ENCODE results near the gene GREB1.
"Not testable (repeated sequence)": the region's sequence is repeated elsewhere in the genome, so short reads cannot be mapped to it uniquely, and the experiment has no call there.

The GREB1 gene

GRCh38 chr2:11655495-11655894 lies 121.7 kb downstream of the GREB1 start:
- Histone ChIP-seq H3K9me3 (ENCODE audit: control insufficient read depth in 1 of 2, low read length in 2 of 2) (no peaks in the 10 kb centered on the region), H3K4me1 (ENCODE audit: control insufficient read depth in 1 of 2, insufficient read depth in 2 of 2, low read length in 2 of 2) (no peaks in the 10 kb centered on the region), H3K27ac (ENCODE audit: low read length) (no peak overlapping the region), H3K4me3 (ENCODE audit: low read depth in 1 of 2, low read length in 2 of 2) (no peak overlapping the region), H3K36me3 (ENCODE audit: control insufficient read depth in 1 of 2, insufficient read depth in 2 of 2, low read length in 2 of 2) (no peaks in the 10 kb centered on the region), H3K27me3 (ENCODE audit: low read depth, low read length) (no peaks in the 10 kb centered on the region)

DNA sequence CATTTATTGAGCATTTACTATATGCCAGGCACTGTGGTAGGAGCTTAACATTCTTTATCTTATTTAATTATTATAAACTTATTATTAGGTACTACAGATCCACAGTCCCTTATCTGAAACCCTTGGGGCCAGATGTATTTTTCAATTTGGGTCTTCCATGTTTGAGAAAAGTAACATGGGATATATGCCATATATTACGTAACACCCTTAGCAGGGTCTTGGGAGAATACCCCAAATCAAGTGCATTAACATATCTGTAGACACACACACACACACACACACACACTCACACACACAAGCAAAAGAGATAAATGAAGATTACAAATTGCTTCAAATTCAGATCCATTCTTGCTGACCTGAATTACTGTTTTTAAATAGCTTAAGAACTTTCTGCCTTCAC lies 122.4 kb downstream of the GREB1 start:
- no peak overlapping the region for H3K27ac ChIP-seq (ENCODE audit: low read length)
- no peaks in the 10 kb centered on the region for H3K36me3 ChIP-seq (ENCODE audit: control insufficient read depth in 1 of 2, insufficient read depth in 2 of 2, low read length in 2 of 2)
- no peaks in the 10 kb centered on the region for H3K9me3 ChIP-seq (ENCODE audit: control insufficient read depth in 1 of 2, low read length in 2 of 2)
- no peaks in the 10 kb centered on the region for H3K4me1 ChIP-seq (ENCODE audit: control insufficient read depth in 1 of 2, insufficient read depth in 2 of 2, low read length in 2 of 2)
- no peaks in the 10 kb centered on the region for H3K27me3 ChIP-seq (ENCODE audit: low read depth, low read length)
- H3K4me3 ChIP-seq (ENCODE audit: low read depth in 1 of 2, low read length in 2 of 2) = no peak overlapping the region

DNA sequence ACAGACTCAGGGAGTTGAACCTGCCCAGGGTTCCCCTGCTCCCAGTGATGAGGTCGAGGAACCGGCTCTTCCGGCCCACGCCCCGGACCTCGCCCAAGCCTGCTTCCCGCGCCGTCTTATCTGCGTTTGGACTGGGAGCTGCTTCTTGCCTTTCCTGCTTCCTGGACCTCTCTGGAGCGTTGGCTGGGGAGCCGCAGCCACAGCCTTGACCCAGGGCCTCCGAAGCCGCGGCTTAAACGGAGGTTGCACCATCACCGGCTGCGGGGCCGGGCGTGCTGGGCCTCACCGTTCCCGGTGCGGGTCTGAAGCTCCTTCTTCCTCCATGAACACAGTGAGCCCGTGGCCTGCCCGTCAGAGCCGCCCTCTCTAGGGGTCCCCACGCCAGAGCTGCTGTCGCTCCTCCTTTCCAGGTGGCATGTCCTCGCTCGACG lies 122.8 kb downstream of the GREB1 start:
- H3K27me3 ChIP-seq (ENCODE audit: low read depth, low read length) = no peaks in the 10 kb centered on the region
- H3K4me1 ChIP-seq (ENCODE audit: control insufficient read depth in 1 of 2, insufficient read depth in 2 of 2, low read length in 2 of 2) = no peaks in the 10 kb centered on the region
- H3K27ac ChIP-seq (ENCODE audit: low read length) = no peak overlapping the region
- no peak overlapping the region for H3K4me3 ChIP-seq (ENCODE audit: low read depth in 1 of 2, low read length in 2 of 2)
- H3K36me3 ChIP-seq (ENCODE audit: control insufficient read depth in 1 of 2, insufficient read depth in 2 of 2, low read length in 2 of 2) = no peaks in the 10 kb centered on the region
- H3K9me3 ChIP-seq (ENCODE audit: control insufficient read depth in 1 of 2, low read length in 2 of 2) = no peaks in the 10 kb centered on the region

DNA sequence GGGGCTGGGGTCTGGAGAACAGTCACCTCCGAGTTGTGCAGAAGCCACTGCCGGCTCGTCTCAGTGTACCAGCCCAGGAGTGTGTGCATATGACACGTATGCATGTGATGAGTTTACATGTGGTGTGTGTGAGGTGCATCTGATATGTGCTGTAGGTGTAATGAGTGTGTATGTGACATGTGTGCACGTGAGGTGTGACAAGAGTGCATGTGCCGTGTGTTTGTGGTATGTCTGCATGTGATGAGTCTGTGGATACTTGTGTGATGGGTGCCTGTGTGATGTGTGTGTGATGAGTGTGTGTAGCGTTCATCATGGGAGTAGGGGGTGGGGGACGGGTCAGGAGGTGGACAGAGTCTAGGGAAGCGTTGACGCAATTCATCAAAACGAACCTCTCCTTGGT lies 123.3 kb downstream of the GREB1 start:
- no peak overlapping the region for H3K4me3 ChIP-seq (ENCODE audit: low read depth in 1 of 2, low read length in 2 of 2)
- no peak overlapping the region for H3K27ac ChIP-seq (ENCODE audit: low read length)
- H3K27me3 ChIP-seq (ENCODE audit: low read depth, low read length) = no peaks in the 10 kb centered on the region
- no peaks in the 10 kb centered on the region for H3K4me1 ChIP-seq (ENCODE audit: control insufficient read depth in 1 of 2, insufficient read depth in 2 of 2, low read length in 2 of 2)
- no peaks in the 10 kb centered on the region for H3K9me3 ChIP-seq (ENCODE audit: control insufficient read depth in 1 of 2, low read length in 2 of 2)
- no peaks in the 10 kb centered on the region for H3K36me3 ChIP-seq (ENCODE audit: control insufficient read depth in 1 of 2, insufficient read depth in 2 of 2, low read length in 2 of 2)

DNA sequence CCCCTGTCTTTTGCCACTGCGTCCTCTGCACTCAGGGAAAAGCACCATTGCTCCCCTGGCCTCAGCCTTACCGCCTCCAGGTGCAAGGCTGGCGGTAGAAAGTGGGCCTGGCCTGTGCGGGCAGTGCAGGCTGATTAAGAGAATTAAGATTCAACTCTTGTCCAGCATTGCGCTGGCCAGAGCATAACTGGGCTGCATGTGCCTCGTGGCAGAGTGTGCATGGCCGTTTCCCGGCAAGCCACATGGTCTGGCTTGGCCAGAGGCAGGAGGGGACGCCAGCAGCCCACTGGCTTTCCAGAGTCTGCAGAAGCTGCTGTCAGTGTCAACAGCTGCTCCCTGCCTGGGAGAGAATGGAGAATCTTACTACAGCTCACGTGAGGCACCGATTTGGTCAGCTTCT lies 123.8 kb downstream of the GREB1 start:
- Histone ChIP-seq H3K36me3 (ENCODE audit: control insufficient read depth in 1 of 2, insufficient read depth in 2 of 2, low read length in 2 of 2) (no peaks in the 10 kb centered on the region), H3K4me3 (ENCODE audit: low read depth in 1 of 2, low read length in 2 of 2) (no peak overlapping the region), H3K4me1 (ENCODE audit: control insufficient read depth in 1 of 2, insufficient read depth in 2 of 2, low read length in 2 of 2) (no peaks in the 10 kb centered on the region), H3K27me3 (ENCODE audit: low read depth, low read length) (no peaks in the 10 kb centered on the region), H3K9me3 (ENCODE audit: control insufficient read depth in 1 of 2, low read length in 2 of 2) (no peaks in the 10 kb centered on the region), H3K27ac (ENCODE audit: low read length) (no peak overlapping the region)

DNA sequence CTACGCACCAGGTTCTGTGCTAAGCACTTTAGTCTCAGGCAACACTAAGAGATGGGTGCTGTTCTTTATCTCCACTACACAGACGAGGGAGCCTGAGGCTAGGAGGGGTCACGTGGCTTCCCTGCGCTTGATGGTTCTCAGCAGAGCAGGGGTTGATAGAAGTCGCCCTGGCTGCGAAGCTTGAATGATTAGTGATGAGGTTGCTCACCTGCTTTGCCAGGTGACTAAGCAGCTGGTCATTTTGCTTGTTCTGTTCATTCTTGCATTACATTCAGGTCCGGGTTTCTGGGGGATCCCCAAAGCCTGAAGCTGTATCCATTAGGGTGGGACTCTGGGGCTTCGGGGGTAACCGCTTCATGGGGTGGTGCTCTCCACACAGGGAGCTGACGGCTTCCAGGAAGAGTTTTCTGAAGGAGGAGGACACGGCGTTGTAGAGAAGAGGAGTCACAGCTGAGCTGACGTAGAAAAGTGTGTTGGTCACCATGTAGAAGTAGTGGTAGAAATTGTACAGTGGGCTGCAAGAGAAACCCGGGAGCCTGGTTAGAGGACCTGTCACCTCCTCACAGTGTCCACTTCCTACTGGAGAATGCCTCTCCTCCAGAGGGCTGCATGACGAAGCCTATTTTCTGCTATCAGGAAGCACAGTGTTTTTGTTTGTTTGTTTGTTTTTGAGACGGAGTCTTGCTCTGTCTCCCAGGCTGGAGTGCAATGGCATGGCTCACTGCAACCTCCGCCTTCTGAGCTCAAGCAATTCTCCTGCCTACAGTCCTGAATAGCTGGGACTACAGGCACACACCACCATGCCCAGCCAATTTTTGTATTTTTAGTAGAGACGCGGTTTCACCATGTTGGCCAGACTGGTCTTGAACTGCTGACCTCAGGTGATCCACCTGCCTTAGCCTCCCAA lies 124.6 kb downstream of the GREB1 start:
- Histone ChIP-seq H3K9me3 (ENCODE audit: control insufficient read depth in 1 of 2, low read length in 2 of 2) (no peaks in the 10 kb centered on the region), H3K27ac (ENCODE audit: low read length) (no peak overlapping the region), H3K27me3 (ENCODE audit: low read depth, low read length) (no peaks in the 10 kb centered on the region), H3K36me3 (ENCODE audit: control insufficient read depth in 1 of 2, insufficient read depth in 2 of 2, low read length in 2 of 2) (no peaks in the 10 kb centered on the region), H3K4me3 (ENCODE audit: low read depth in 1 of 2, low read length in 2 of 2) (no peak overlapping the region), H3K4me1 (ENCODE audit: control insufficient read depth in 1 of 2, insufficient read depth in 2 of 2, low read length in 2 of 2) (no peaks in the 10 kb centered on the region)

GRCh38 chr2:11659115-11659475 lies 125.2 kb downstream of the GREB1 start:
- H3K36me3 ChIP-seq (ENCODE audit: control insufficient read depth in 1 of 2, insufficient read depth in 2 of 2, low read length in 2 of 2) = no peaks in the 10 kb centered on the region
- H3K4me1 ChIP-seq (ENCODE audit: control insufficient read depth in 1 of 2, insufficient read depth in 2 of 2, low read length in 2 of 2) = no peaks in the 10 kb centered on the region
- H3K9me3 ChIP-seq (ENCODE audit: control insufficient read depth in 1 of 2, low read length in 2 of 2) = no peaks in the 10 kb centered on the region
- no peak overlapping the region for H3K27ac ChIP-seq (ENCODE audit: low read length)
- H3K27me3 ChIP-seq (ENCODE audit: low read depth, low read length) = no peaks in the 10 kb centered on the region
- H3K4me3 ChIP-seq (ENCODE audit: low read depth in 1 of 2, low read length in 2 of 2) = no peak overlapping the region

DNA sequence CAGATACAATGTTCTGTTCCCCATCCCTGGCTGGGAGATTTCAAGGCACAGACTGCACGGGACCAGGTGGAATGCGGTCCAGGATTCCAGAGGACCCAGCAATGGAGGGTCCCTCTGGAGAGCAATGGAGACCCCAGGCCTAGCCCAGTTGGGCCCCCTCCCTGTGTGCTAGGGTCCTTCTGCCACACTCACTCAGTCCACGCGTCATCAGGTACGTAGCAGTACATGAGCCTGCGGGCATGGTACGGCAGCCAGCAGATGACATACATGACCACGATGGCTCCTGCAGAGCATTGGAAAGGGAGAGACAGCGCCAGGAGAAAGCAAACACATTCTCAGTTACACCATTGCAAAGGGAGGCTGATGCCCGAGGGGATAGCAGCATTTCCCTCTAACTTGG lies 126.0 kb downstream of the GREB1 start:
- no peak overlapping the region for H3K4me3 ChIP-seq (ENCODE audit: low read depth in 1 of 2, low read length in 2 of 2)
- H3K27me3 ChIP-seq (ENCODE audit: low read depth, low read length) = no peaks in the 10 kb centered on the region
- no peak overlapping the region for H3K27ac ChIP-seq (ENCODE audit: low read length)
- H3K36me3 ChIP-seq (ENCODE audit: control insufficient read depth in 1 of 2, insufficient read depth in 2 of 2, low read length in 2 of 2) = no peaks in the 10 kb centered on the region
- no peaks in the 10 kb centered on the region for H3K9me3 ChIP-seq (ENCODE audit: control insufficient read depth in 1 of 2, low read length in 2 of 2)
- H3K4me1 ChIP-seq (ENCODE audit: control insufficient read depth in 1 of 2, insufficient read depth in 2 of 2, low read length in 2 of 2) = no peaks in the 10 kb centered on the region

DNA sequence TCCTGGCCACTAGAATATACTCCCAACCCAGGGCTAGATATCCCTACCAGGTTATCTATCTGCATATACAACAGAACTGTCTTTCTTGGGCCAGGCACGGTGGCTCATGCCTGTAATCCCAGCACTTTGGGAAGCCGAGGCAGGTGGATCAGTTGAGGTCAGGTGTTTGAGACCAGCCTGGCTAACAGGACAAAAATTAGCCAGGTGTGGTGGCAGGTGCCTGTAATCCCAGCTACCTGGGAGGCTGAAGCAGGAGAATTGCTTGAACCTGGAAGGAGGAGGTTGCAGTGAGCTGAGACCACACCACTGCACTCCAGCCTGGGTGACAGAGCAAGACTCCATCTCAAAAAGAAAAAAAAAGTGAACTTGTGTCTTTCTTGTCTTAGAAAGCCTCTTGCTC lies 126.6 kb downstream of the GREB1 start:
- not testable (repeated sequence) for H3K9me3 ChIP-seq (ENCODE audit: control insufficient read depth in 1 of 2, low read length in 2 of 2); H3K4me1 ChIP-seq (ENCODE audit: control insufficient read depth in 1 of 2, insufficient read depth in 2 of 2, low read length in 2 of 2); H3K27ac ChIP-seq (ENCODE audit: low read length); H3K4me3 ChIP-seq (ENCODE audit: low read depth in 1 of 2, low read length in 2 of 2); H3K27me3 ChIP-seq (ENCODE audit: low read depth, low read length); H3K36me3 ChIP-seq (ENCODE audit: control insufficient read depth in 1 of 2, insufficient read depth in 2 of 2, low read length in 2 of 2)

GRCh38 chr2:11661891-11662435 lies 128.1 kb downstream of the GREB1 start:
- Histone ChIP-seq H3K9me3 (ENCODE audit: control insufficient read depth in 1 of 2, low read length in 2 of 2) (no peaks in the 10 kb centered on the region), H3K27ac (ENCODE audit: low read length) (no peak overlapping the region), H3K27me3 (ENCODE audit: low read depth, low read length) (no peaks in the 10 kb centered on the region), H3K4me3 (ENCODE audit: low read depth in 1 of 2, low read length in 2 of 2) (no peak overlapping the region), H3K4me1 (ENCODE audit: control insufficient read depth in 1 of 2, insufficient read depth in 2 of 2, low read length in 2 of 2) (no peaks in the 10 kb centered on the region), H3K36me3 (ENCODE audit: control insufficient read depth in 1 of 2, insufficient read depth in 2 of 2, low read length in 2 of 2) (no peaks in the 10 kb centered on the region)

GRCh38 chr2:11662882-11663281 lies 129.0 kb downstream of the GREB1 start:
- H3K27ac ChIP-seq (ENCODE audit: low read length) = no peak overlapping the region
- no peaks in the 10 kb centered on the region for H3K36me3 ChIP-seq (ENCODE audit: control insufficient read depth in 1 of 2, insufficient read depth in 2 of 2, low read length in 2 of 2)
- H3K4me1 ChIP-seq (ENCODE audit: control insufficient read depth in 1 of 2, insufficient read depth in 2 of 2, low read length in 2 of 2) = no peaks in the 10 kb centered on the region
- H3K27me3 ChIP-seq (ENCODE audit: low read depth, low read length) = no peaks in the 10 kb centered on the region
- H3K9me3 ChIP-seq (ENCODE audit: control insufficient read depth in 1 of 2, low read length in 2 of 2) = no peaks in the 10 kb centered on the region
- no peak overlapping the region for H3K4me3 ChIP-seq (ENCODE audit: low read depth in 1 of 2, low read length in 2 of 2)

DNA sequence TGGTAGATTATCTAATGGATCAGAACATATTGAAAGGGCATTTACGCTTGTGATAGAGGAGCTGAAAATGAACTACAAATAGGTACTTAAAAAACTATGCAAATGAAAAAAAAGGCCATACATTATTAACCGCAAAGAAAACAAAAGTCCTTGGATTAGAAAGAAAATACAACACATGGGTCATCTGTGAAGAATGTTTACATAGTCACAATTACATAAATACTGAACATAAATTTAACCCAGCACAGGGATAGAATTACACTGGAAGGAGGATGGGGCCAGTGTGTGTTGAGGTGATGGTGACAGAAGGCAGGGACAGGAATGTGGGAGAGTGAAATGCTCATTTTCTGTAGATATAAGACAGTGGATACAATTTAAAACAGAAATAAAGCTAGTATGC lies 129.6 kb downstream of the GREB1 start:
- Histone ChIP-seq H3K4me3 (ENCODE audit: low read depth in 1 of 2, low read length in 2 of 2) (no peak overlapping the region), H3K4me1 (ENCODE audit: control insufficient read depth in 1 of 2, insufficient read depth in 2 of 2, low read length in 2 of 2) (no peaks in the 10 kb centered on the region), H3K36me3 (ENCODE audit: control insufficient read depth in 1 of 2, insufficient read depth in 2 of 2, low read length in 2 of 2) (no peaks in the 10 kb centered on the region), H3K27me3 (ENCODE audit: low read depth, low read length) (no peaks in the 10 kb centered on the region), H3K9me3 (ENCODE audit: control insufficient read depth in 1 of 2, low read length in 2 of 2) (no peaks in the 10 kb centered on the region), H3K27ac (ENCODE audit: low read length) (no peak overlapping the region)
